Caco-2 (cell line): ENCODE measurements around the gene PRICKLE3. TPM values are rescaled to one million over a fixed set of nuclear protein-coding genes. Genes with fewer than 3 reads are reported as not detected.
A peak's percentile ranks its signal among the peaks of the same experiment; 100 is the strongest.

ENCODE experiments used
- BruUV-seq: library from RNA; stranded (reverse); fragments of 400-500 nt; replicated peaks from 2 replicates; lab custom pipeline; 2021; lab: Mats Ljungman, UMichigan
- CTCF ChIA-PET: fragments of 300-600 bp; sonication (Branson Sonifier 250); formaldehyde crosslinking; loops from one replicate; lab custom pipeline; 2022; ENCODE audit warnings: antibody characterized with exemption; lab: Charles Lee
- POLR2A ChIA-PET: fragments of 300-600 bp; sonication (Branson Sonifier 250); formaldehyde crosslinking; loops from one replicate; lab custom pipeline; 2022; ENCODE audit warnings: antibody characterized with exemption; lab: Charles Lee
- DNase-seq, 2 experiments: peaks; one replicate each; pipeline versions ENCODE4 v3.0.0 to v3.0.0-alpha.2; 2020 to 2022
- H3K27me3 ChIP-seq: replicated peaks from 2 replicates; pipeline ENCODE4 v1.6.0; 2011; ENCODE audit warnings: low read length; ENCODE audit not compliant: control insufficient read depth, insufficient read depth
- H3K36me3 ChIP-seq: 2 replicates; pipeline ENCODE4 v1.5.1; 2011; ENCODE audit warnings: low read length; ENCODE audit not compliant: control insufficient read depth, insufficient read depth
- H3K4me1 ChIP-seq: fragments of 250-450 bp; sonication (Bioruptor Pico); 2 replicates; pipeline ENCODE4 v1.5.1; 2020; ENCODE audit warnings: mild to moderate bottlenecking
- H3K4me3 ChIP-seq: 2 replicates; pipeline ENCODE4 v1.5.1; 2011; ENCODE audit warnings: low read depth, mild to moderate bottlenecking, control low read depth, low read length
- H3K9me3 ChIP-seq: fragments of 250-450 bp; sonication (Bioruptor Pico); 2 replicates; pipeline ENCODE4 v1.5.1; 2020; ENCODE audit warnings: mild to moderate bottlenecking, moderate library complexity
- H3K27ac Mint-ChIP-seq: one replicate; pipeline ENCODE4 v1.8.0; 2022; ENCODE audit warnings: mixed read lengths; ENCODE audit not compliant: unreplicated experiment
- H3K27me3 Mint-ChIP-seq: one replicate; pipeline ENCODE4 v1.8.0; 2022; ENCODE audit warnings: mixed read lengths; ENCODE audit not compliant: insufficient read depth, unreplicated experiment
- H3K36me3 Mint-ChIP-seq: one replicate; pipeline ENCODE4 v1.8.0; 2022; ENCODE audit warnings: mild to moderate bottlenecking, mixed read lengths; ENCODE audit not compliant: insufficient read depth, unreplicated experiment
- H3K4me1 Mint-ChIP-seq: one replicate; pipeline ENCODE4 v1.8.0; 2022; ENCODE audit warnings: low read depth, mixed read lengths; ENCODE audit not compliant: unreplicated experiment
- H3K4me3 Mint-ChIP-seq: one replicate; pipeline ENCODE4 v1.8.0; 2022; ENCODE audit warnings: mild to moderate bottlenecking, moderate library complexity, mixed read lengths; ENCODE audit not compliant: unreplicated experiment
- H3K9me3 Mint-ChIP-seq: one replicate; pipeline ENCODE4 v1.8.0; 2022; ENCODE audit warnings: mixed read lengths; ENCODE audit not compliant: unreplicated experiment
- CTCF ChIP-seq, 2 experiments: fragments of 200-600 bp in 1 of 2; IDR thresholded peaks; 1 replicate in 1 of 2; 2 replicates in 1 of 2; pipeline versions ENCODE4 v1.5.1 to v1.8.0; 2011 to 2022; ENCODE audit warnings: antibody characterized with exemption in 1 of 2, control low read depth in 1 of 2, inconsistent platforms in 1 of 2, low read depth in 1 of 2, low read length in 1 of 2, mild to moderate bottlenecking in 1 of 2, moderate library complexity in 1 of 2; ENCODE audit not compliant: insufficient read depth in 1 of 2, severe bottlenecking in 1 of 2, unreplicated experiment in 1 of 2
- intact Hi-C: fragments of 100-400 bp; cut with micrococcal nuclease; formaldehyde crosslinking; loops from one replicate; pipeline ENCODE4 v1.10.0; 2022; ENCODE audit not compliant: unreplicated experiment
- total RNA-seq: library from RNA; stranded (reverse); gene quantifications from 2 replicates; pipeline ENCODE4 v1.2.3, GENCODE V29; 2022

The PRICKLE3 gene
- total RNA-seq, 1 experiment from 2014 or later, result 8.4 TPM

GRCh38 chrX:49199906-49200771 lies 14.0 kb upstream of the PRICKLE3 start, which contains the start of gene SYP:
SYP (minus strand) TSS chrX:49200193; CDS start chrX:49200186, 7 bp downstream.
- peak within 1 kb of the TSS; percentile 52 for H3K4me3 ChIP-seq
- peaks cover 16% of the 10 kb centered on the region; the same call in 1 of the 2 replicates for H3K4me1 ChIP-seq
- DNase-seq, result peak; percentile 90 to 92
- peak within 1 kb of the TSS; percentile 54 for H3K4me3 Mint-ChIP-seq
- ChIA-PET CTCF (no interaction called here), POLR2A (interaction anchor here (1.0 kb wide), 1 partner anchor 9 kb away, joined by 5 read pairs; no protein-coding TSS in a partner anchor)
- H3K9me3 Mint-ChIP-seq, result no peaks in the 10 kb centered on the region
- H3K36me3 Mint-ChIP-seq, result peaks cover 20% of the 10 kb centered on the region
- intact Hi-C loops, result loop anchor here (2.0 to 10.0 kb wide), 2 partner anchors 69 to 635 kb away; partner anchors contain the start of gene PPP1R3F
- no peak for TF ChIP-seq CTCF (IDR thresholded peaks at IDR 0.05; ENCODE audit: insufficient read depth in 1 of 2, low read depth in 1 of 2, low read length in 1 of 2, severe bottlenecking in 1 of 2, unreplicated experiment in 1 of 2)
- no peaks in the 10 kb centered on the region for H3K36me3 ChIP-seq
- TSS peak; percentile 99 for BruUV-seq
- no peaks in the 10 kb centered on the region for H3K27me3 Mint-ChIP-seq
- peak within 1 kb of the TSS; percentile 26 for H3K27ac Mint-ChIP-seq
- H3K4me1 Mint-ChIP-seq, result peaks cover 18% of the 10 kb centered on the region
- no peaks in the 10 kb centered on the region for H3K27me3 ChIP-seq
- H3K9me3 ChIP-seq, result no peaks in the 10 kb centered on the region

DNA sequence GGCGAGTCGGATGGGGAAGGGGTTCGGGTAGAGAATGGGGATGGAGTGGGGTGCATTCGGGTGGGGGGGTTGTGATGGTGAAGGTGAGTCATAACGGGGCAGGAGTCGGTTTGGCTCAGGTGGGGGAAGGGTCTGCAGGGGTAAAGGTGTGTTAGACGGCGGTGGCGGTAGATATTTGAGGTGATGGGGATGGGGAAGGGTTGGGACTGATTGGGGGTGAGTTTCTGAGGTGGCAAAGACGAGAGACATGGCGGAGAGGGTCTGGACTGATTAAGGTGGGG lies 13.1 kb upstream of the PRICKLE3 start:
- TF ChIP-seq CTCF (IDR thresholded peaks at IDR 0.05; ENCODE audit: insufficient read depth in 1 of 2, low read depth in 1 of 2, low read length in 1 of 2, severe bottlenecking in 1 of 2, unreplicated experiment in 1 of 2), result no peak
- Histone ChIP-seq H3K4me3 (peak overlapping the region; percentile 52), H3K27me3 (no peaks in the 10 kb centered on the region), H3K9me3 (no peaks in the 10 kb centered on the region), H3K36me3 (no peaks in the 10 kb centered on the region), H3K4me1 (peaks cover 16% of the 10 kb centered on the region; the same call in 1 of the 2 replicates)
- intact Hi-C loops, result loop anchor here (10.0 kb wide), 1 partner anchor 636 kb away; no protein-coding TSS in a partner anchor
- no TSS peak for BruUV-seq
- Mint-ChIP-seq H3K9me3 (no peaks in the 10 kb centered on the region), H3K4me3 (peak overlapping the region; percentile 54), H3K27ac (peak overlapping the region; percentile 26), H3K4me1 (peaks cover 22% of the 10 kb centered on the region), H3K27me3 (no peaks in the 10 kb centered on the region), H3K36me3 (peaks cover 26% of the 10 kb centered on the region)
- POLR2A ChIA-PET, result no interaction called here
- no peak for DNase-seq
- CTCF ChIA-PET, result no interaction called here

- Mint-ChIP-seq H3K4me1 (peaks cover 25% of the 10 kb centered on the region), H3K27ac (peak overlapping the region; percentile 26), H3K9me3 (no peaks in the 10 kb centered on the region), H3K4me3 (peak overlapping the region; percentile 54), H3K36me3 (peaks cover 21% of the 10 kb centered on the region), H3K27me3 (no peaks in the 10 kb centered on the region)
- intact Hi-C loops, result loop anchor here (10.0 kb wide), 1 partner anchor 636 kb away; no protein-coding TSS in a partner anchor
- H3K4me1 ChIP-seq, result peaks cover 16% of the 10 kb centered on the region; the same call in 1 of the 2 replicates
- H3K4me3 ChIP-seq, result peak overlapping the region; percentile 52; the same call in 1 of the 2 replicates
- no peaks in the 10 kb centered on the region for H3K36me3 ChIP-seq
- ChIA-PET CTCF (no interaction called here), POLR2A (no interaction called here)
- H3K27me3 ChIP-seq, result no peaks in the 10 kb centered on the region
- DNase-seq, result no peak
- no peaks in the 10 kb centered on the region for H3K9me3 ChIP-seq
- TF ChIP-seq CTCF (IDR thresholded peaks at IDR 0.05; ENCODE audit: insufficient read depth in 1 of 2, low read depth in 1 of 2, low read length in 1 of 2, severe bottlenecking in 1 of 2, unreplicated experiment in 1 of 2), result no peak
- BruUV-seq, result no TSS peak
Observed at GRCh38 chrX:49198540-49199314, 12.6 kb upstream of the PRICKLE3 start.
